Measurements from ENCODE around the gene FAM234B.
A peak's percentile ranks its signal among the peaks of the same experiment; 100 is the strongest.
"Not testable (repeated sequence)": the region's sequence is repeated elsewhere in the genome, so short reads cannot be mapped to it uniquely, and the experiment has no call there.

FAM234B gene

DNA sequence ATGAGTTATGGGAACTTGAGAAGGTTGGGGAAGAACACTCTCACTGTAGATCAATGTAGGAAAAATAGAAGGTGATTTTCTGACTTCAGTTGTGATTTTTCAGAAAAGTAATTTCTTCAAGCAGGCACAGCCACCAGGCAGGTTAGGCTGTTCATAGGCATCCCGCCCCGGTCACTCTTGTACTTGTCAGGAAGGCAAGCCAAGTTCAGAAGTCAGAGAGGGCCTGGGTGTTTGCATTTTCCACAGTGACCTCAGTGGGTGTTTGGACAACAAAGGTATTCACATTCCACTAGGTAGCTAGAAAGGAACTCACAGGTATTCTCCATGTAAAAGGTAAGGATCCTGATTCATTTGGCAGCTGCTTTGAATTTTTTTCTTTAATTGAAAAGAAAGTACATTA lies 3.0 kb upstream of the FAM234B start:
- no peak overlapping the region for H3K4me3 ChIP-seq (ENCODE audit: low read length)
- DNase-seq (ENCODE audit: low read depth): no peak
- no peak for TF ChIP-seq CTCF (conservative IDR thresholded peaks at IDR 0.05; ENCODE audit: low read length)

GRCh38 chr12:13042666-13043230 lies 1.4 kb upstream of the FAM234B start:
- no peak for DNase-seq (ENCODE audit: low read depth)
- no peak for TF ChIP-seq CTCF (conservative IDR thresholded peaks at IDR 0.05; ENCODE audit: low read length)
- no peak overlapping the region for H3K4me3 ChIP-seq (ENCODE audit: low read length)

DNA sequence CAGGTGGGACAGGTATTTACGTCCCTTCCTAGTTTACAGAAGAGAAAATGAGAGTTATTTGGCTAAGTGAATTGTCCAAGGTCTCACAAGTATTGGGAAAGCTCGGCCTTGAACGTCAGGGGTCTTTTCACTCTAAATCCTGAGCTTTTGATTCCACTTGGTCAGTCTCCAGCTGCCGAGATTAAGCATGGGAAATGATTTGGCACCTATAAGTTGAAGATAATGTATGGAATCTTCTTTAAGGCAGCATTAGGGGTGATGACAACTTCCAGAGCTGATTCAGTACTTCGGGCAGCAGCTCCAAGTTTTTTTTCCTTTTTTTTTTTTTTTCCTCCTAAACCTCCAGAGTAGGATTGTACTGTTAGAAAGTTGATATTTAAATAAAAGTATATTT lies 722 bp downstream of the FAM234B start:
- TF ChIP-seq CTCF (conservative IDR thresholded peaks at IDR 0.05; ENCODE audit: low read length): no peak
- no peak for DNase-seq (ENCODE audit: low read depth)

GRCh38 chr12:13045816-13046215 lies 1.6 kb downstream of the FAM234B start:
- no peak for TF ChIP-seq CTCF (conservative IDR thresholded peaks at IDR 0.05; ENCODE audit: low read length)
- DNase-seq (ENCODE audit: low read depth): no peak
- H3K4me3 ChIP-seq (ENCODE audit: low read length): no peak overlapping the region

More for the DNA sequence above, 722 bp downstream of the FAM234B start:
- peak overlapping the region; percentile 92 for H3K4me3 ChIP-seq (ENCODE audit: low read length)

DNA sequence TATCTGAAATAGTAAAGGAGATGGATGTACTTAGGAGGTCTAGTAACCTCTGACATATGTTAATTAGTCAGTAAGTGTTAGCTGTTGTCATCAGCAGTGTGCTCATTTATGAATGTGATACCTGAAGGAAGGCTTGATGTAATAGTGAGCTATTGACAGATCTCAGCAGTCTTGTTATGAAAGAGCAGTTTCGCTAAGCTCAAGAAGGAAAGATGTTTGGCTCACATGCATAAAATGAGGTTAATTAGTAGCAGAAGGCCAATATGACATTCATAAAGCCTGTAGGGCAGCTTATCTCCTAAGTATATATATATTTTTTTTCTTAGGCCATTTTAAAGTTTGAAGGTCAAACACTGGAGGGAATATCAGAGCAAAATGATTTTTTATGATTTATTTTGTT lies 2.8 kb downstream of the FAM234B start:
- no peak for TF ChIP-seq CTCF (conservative IDR thresholded peaks at IDR 0.05; ENCODE audit: low read length)
- no peak overlapping the region for H3K4me3 ChIP-seq (ENCODE audit: low read length)
- DNase-seq (ENCODE audit: low read depth): no peak

DNA sequence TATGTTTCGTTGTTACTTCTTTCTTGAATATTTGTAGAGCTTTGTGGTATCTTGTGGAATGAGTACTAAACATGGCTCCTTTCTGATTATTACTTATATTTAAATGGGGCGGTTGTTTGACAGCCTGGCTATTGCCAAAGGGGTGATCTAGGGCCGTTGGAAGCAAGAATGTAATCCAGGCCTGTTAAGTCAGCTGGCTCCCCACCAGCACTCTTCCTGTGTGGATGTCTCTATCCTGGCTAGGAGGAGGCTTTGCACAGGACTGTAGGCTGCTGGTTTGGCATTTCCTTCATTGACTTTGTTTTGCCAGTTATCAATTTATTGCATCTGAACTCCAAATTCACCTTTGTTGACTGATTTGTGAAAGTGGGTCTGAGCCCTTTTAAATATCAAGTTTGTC lies 5.6 kb downstream of the FAM234B start:
- H3K4me3 ChIP-seq (ENCODE audit: low read length): no peak overlapping the region
- no peak for TF ChIP-seq CTCF (conservative IDR thresholded peaks at IDR 0.05; ENCODE audit: low read length)
- DNase-seq (ENCODE audit: low read depth): peak; percentile 80

DNA sequence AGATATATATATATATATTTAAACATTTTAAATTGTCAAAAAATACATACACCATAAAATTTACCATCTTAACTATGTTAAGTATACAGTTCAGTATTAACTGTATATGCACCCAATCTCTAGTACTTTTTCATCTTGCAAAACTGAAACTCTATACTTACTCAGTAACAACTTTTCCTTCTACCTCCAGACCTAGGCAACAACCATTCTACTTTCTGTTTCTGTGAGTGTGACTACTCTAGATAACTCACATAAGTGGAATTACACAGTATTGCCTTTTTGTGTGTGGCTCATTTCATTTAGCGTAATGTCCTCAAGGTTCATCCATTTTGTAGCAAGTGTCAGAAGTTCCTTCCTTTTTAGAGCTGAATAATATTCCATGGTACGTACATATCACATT lies 8.2 kb downstream of the FAM234B start:
- DNase-seq (ENCODE audit: low read depth): no peak
- H3K4me3 ChIP-seq (ENCODE audit: low read length): no peak overlapping the region
- no peak for TF ChIP-seq CTCF (conservative IDR thresholded peaks at IDR 0.05; ENCODE audit: low read length)

GRCh38 chr12:13053617-13054016 lies 9.4 kb downstream of the FAM234B start:
- DNase-seq (ENCODE audit: low read depth); H3K4me3 ChIP-seq (ENCODE audit: low read length): not testable (repeated sequence)
